Measurements from ENCODE around the gene RAC3. TPM values are rescaled to one million over a fixed set of nuclear protein-coding genes. Genes with fewer than 3 reads are reported as not detected.

The RAC3 gene
- total RNA-seq, 4 donors from 2014 or later: 2.6 to 11.1 (median 5.0) TPM

GRCh38 chr17:81995463-81996231 is 35.8 kb upstream of the RAC3 start:
- H3K9me3 ChIP-seq: no peaks in the 10 kb centered on the region
- in situ Hi-C loops (cut with MboI; ENCODE audit: low pct_ligation_motif_present in 1 of 4, low pct_unique_long_range_greater_than_20kb in 1 of 4, low sequenced_read_pairs in 3 of 4): no loop called here
- WGBS, 2 donors (ENCODE audit: low coverage in 1 of 2): 95% methylated on average over 29 of the region's 29 CpGs; no CpG with 5 or more reads in 1 of the 2 donors
- intact Hi-C loops (cut with DNase I; ENCODE audit: low total_unique reads): no loop called here
- no peaks in the 10 kb centered on the region for H3K36me3 ChIP-seq
- no peaks in the 10 kb centered on the region for H3K27me3 ChIP-seq
- H3K4me3 ChIP-seq: no peak overlapping the region
- H3K27ac ChIP-seq: no peak overlapping the region
- H3K4me1 ChIP-seq: peaks cover 7 to 24% (median 21%) of the 10 kb centered on the region in 4 donors
- DNase-seq: no peak
- TF ChIP-seq EP300 (IDR thresholded peaks at IDR 0.05; ENCODE audit: low read depth): no peak
- no peak for TF ChIP-seq CTCF (IDR thresholded peaks at IDR 0.05)
- no peak for TF ChIP-seq POLR2AphosphoS5 (IDR thresholded peaks at IDR 0.05)
- TF ChIP-seq POLR2A (IDR thresholded peaks at IDR 0.05): no peak

- Histone ChIP-seq H3K4me3 (no peak overlapping the region), H3K4me1 (peaks cover 7 to 23% (median 20%) of the 10 kb centered on the region in 4 donors), H3K27ac (no peak overlapping the region), H3K9me3 (no peaks in the 10 kb centered on the region), H3K36me3 (no peaks in the 10 kb centered on the region), H3K27me3 (no peaks in the 10 kb centered on the region)
- TF ChIP-seq CTCF (IDR thresholded peaks at IDR 0.05) (no peak), POLR2AphosphoS5 (IDR thresholded peaks at IDR 0.05) (no peak)
- WGBS, 2 donors (ENCODE audit: low coverage in 1 of 2): 90% methylated on average over 19 of the region's 28 CpGs; no CpG with 5 or more reads in 1 of the 2 donors
- in situ Hi-C loops (cut with MboI; ENCODE audit: low pct_ligation_motif_present in 1 of 4, low pct_unique_long_range_greater_than_20kb in 1 of 4, low sequenced_read_pairs in 3 of 4): no loop called here
- DNase-seq: no peak
- intact Hi-C loops (cut with DNase I; ENCODE audit: low total_unique reads): no loop called here
Measured at GRCh38 chr17:81996232-81996756, 35.2 kb upstream of the RAC3 start.

DNA sequence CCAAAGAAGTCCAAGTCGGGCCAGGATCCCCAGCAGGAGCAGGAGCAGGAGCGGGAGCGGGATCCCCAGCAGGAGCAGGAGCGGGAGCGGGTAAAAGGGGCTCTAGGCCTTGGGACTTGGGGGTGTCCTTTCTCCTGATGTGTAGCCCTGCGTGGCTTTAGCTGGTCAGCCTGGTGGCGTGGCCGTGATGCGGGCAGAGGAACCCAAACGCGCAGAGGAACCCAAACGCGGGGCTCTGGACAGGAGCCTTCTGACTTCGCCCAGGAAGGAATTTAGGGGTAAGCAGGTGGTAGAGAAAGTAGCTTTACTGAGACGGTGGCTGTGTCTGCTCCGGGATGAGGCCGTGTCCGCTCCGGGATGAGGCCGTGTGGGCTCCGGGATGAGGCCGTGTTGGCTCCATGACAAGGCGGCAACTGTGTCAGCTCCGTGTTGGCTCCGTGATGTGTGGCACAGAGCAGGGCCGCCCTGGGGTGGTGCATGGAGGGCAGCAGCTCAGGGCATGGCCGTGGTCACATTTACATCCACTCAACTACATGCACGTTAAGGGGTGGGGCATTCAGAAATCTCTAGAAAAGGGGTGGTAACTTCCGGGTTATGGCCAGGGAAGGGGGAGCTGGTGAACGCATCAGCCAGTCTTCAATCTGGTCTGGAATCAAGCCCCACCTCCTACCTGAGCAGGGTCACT is 34.6 kb upstream of the RAC3 start:
- no peak for DNase-seq
- in situ Hi-C loops (cut with MboI; ENCODE audit: low pct_ligation_motif_present in 1 of 4, low pct_unique_long_range_greater_than_20kb in 1 of 4, low sequenced_read_pairs in 3 of 4): no loop called here
- H3K36me3 ChIP-seq: no peaks in the 10 kb centered on the region
- no peak for TF ChIP-seq POLR2A (IDR thresholded peaks at IDR 0.05)
- no peak for TF ChIP-seq POLR2AphosphoS5 (IDR thresholded peaks at IDR 0.05)
- TF ChIP-seq CTCF (IDR thresholded peaks at IDR 0.05): no peak
- no peak for TF ChIP-seq EP300 (IDR thresholded peaks at IDR 0.05; ENCODE audit: low read depth)
- H3K9me3 ChIP-seq: no peaks in the 10 kb centered on the region
- intact Hi-C loops (cut with DNase I; ENCODE audit: low total_unique reads): no loop called here
- 96% methylated on average over 30 of the region's 30 CpGs; no CpG with 5 or more reads in 1 of the 2 donors for WGBS, 2 donors (ENCODE audit: low coverage in 1 of 2)
- peaks cover 7 to 17% (median 15%) of the 10 kb centered on the region in 4 donors for H3K4me1 ChIP-seq
- H3K27ac ChIP-seq: no peak overlapping the region
- no peak overlapping the region for H3K4me3 ChIP-seq
- no peaks in the 10 kb centered on the region for H3K27me3 ChIP-seq

- intact Hi-C loops (cut with DNase I; ENCODE audit: low total_unique reads) (no loop called here), in situ Hi-C loops (cut with MboI; ENCODE audit: low pct_ligation_motif_present in 1 of 4, low pct_unique_long_range_greater_than_20kb in 1 of 4, low sequenced_read_pairs in 3 of 4) (no loop called here)
- DNase-seq: no peak
- H3K27ac ChIP-seq: no peak overlapping the region
- H3K27me3 ChIP-seq: no peaks in the 10 kb centered on the region
- H3K9me3 ChIP-seq: no peaks in the 10 kb centered on the region
- WGBS, 2 donors (ENCODE audit: low coverage in 1 of 2): 91 to 98% methylated on average over 5 to 7 of the region's 7 CpGs
- H3K36me3 ChIP-seq: no peaks in the 10 kb centered on the region
- H3K4me1 ChIP-seq: peaks cover 0 to 12% (median 8%) of the 10 kb centered on the region in 4 donors
- no peak for TF ChIP-seq POLR2A (IDR thresholded peaks at IDR 0.05)
- no peak for TF ChIP-seq POLR2AphosphoS5 (IDR thresholded peaks at IDR 0.05)
- no peak for TF ChIP-seq CTCF (IDR thresholded peaks at IDR 0.05)
- TF ChIP-seq EP300 (IDR thresholded peaks at IDR 0.05; ENCODE audit: low read depth): no peak
- no peak overlapping the region for H3K4me3 ChIP-seq
Measured at GRCh38 chr17:81998212-81998611, 33.3 kb upstream of the RAC3 start.

All from transverse colon (tissue), 4 donors.